GM20431 (cell line): ENCODE results near the gene CACTIN.
"Not testable (repeated sequence)": the region's sequence is repeated elsewhere in the genome, so short reads cannot be mapped to it uniquely, and the experiment has no call there.

Experiments
- in situ Hi-C: fragments of 300-500 bp; cut with MseI, MboI; formaldehyde crosslinking; loops from one replicate; pipeline ENCODE4 v1.15.0; 2020; ENCODE audit warnings: low sequenced_read_pairs; ENCODE audit not compliant: unreplicated experiment

CACTIN gene

DNA sequence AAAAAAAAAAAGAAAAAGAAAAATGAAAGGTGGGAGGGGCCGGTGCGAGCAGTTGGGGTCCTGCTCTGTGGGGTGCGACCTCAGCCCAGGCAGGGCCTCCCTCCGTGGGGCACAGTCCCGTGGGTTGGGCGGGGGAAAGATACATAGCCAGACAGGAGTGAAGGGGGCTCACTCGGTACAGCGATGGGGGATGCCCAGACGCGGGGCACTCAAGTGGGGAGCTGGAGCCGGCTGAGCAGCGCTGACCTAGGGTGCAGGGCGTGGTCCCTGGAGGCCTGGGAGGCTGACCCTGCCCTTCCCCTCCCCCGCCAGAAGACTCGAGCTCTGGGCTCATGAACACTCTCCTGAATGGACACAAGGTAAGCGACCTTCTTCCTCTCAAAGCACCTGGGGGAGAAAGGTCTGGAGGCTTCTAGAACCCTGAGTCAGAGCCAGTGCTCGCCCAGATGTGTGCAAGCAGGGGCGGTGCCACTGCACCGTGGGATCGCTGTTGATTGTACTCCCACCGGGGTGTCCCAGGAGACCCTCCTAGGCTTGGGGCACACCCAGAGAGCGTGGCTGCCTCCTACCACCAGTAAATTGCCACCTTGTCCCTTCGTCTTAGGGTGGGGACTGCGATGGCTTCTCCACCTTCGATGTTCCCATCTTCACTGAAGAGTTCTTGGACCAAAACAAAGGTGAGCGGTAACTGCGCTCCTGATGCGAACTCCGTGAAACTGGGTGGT lies 50.5 kb downstream of the CACTIN start:
- in situ Hi-C loops = no loop called here

DNA sequence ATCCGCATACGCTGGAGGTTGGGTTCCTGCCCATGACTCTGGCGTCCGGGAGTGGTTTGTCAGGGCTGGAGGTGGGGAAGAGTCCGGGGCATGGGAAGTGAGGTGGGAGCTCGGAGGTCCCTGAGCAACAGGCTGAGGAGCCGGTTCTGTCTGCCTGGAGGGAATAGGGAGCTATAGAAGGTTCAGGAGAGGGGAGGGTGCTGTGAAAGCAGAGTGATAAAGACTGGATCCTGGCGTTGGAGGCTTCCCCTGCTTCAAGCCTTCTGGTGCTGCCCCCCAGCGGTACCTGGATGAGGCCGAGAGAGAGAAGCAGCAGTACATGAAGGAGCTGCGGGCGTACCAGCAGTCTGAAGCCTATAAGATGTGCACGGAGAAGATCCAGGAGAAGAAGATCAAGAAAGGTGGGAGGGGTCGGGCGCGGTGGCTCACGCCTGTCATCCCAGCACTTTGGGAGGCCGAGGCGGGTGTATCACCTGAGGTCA lies 51.3 kb downstream of the CACTIN start:
- in situ Hi-C loops = no loop called here

DNA sequence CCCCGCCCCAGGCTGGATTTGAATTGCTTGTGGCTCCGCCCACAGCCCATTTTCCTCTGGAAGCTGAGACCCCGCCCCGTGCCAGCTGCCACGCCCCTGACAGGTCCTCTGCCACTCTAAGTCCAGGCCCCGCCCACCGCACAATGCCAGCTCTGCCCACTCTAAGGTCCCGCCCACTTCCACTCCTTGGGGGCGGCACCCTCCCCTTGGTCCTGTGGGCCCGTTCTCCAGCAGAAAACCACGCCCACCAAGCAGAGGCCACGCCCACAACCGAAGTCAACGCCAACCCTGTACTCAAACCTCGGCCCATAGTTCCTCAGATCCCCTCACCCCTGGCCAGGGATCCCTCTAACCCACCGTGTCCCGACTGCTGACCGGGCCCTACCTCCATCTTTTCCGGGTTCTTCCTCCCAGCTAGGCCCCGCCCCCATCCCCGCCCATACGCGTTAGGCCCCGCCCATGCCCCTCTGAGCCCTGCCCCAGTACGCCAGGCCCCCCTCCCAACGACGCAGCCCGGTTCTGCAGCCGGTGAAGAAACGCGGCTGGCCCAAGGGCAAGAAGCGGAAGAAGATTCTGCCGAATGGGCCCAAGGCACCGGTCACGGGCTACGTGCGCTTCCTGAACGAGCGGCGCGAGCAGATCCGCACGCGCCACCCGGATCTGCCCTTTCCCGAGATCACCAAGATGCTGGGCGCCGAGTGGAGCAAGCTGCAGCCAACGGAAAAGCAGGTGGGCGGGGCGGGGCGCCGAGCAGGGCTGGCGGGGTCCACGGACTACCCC lies 52.5 kb downstream of the CACTIN start:
- in situ Hi-C loops = no loop called here

DNA sequence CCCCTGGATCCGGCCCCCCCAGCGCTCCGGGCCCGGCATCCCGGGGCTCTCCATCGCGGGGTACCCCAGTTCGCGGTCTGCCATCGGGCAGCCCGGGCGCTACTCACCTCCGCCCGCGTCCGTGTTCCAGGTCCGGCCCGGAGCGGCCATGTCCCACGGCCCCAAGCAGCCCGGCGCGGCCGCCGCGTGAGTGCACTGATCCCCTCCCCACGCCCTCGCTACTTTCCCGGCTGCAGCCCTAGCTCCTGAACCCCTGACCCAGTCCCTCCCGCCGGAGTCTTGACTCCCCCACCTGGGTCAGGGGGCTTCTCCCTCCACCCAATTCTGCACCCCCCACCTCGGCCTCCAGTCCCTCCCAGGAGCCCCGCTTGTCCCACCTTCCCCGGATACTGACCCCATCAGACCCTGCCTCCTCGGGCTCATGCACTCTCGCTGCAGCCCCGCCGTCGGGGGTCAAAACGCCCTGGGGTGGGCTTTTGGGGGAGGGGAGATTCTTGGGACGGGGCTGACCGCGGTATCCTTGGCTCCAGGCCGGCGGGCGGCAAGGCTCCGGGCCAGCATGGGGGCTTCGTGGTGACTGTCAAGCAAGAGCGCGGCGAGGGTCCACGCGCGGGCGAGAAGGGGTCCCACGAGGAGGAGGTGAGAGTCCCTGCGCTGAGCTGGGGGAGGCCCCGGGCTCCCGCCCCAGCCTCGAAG lies 53.3 kb downstream of the CACTIN start:
- in situ Hi-C loops = no loop called here

DNA sequence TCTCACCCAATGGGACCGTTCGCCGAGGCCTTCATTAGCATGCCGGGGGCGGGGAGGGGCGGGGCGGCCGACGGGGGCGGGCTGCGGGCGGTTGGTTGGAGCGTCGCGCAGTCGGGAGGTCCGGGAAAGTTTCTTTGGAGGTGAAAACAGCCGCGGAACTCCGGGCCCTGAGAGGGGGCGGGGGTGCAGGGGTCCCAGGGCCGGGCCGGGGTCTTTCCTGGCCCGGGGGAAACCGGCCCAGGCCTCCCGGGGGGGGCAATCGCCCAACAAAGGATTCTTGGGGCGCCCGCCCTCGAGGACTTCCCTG lies 53.8 kb downstream of the CACTIN start, which contains the start of gene HMG20B:
Gene HMG20B, plus strand, starts transcription at position 90 of the 307 bp plus-strand sequence. CDS start 366 bp downstream, outside the sequence.
- in situ Hi-C loops = no loop called here

DNA sequence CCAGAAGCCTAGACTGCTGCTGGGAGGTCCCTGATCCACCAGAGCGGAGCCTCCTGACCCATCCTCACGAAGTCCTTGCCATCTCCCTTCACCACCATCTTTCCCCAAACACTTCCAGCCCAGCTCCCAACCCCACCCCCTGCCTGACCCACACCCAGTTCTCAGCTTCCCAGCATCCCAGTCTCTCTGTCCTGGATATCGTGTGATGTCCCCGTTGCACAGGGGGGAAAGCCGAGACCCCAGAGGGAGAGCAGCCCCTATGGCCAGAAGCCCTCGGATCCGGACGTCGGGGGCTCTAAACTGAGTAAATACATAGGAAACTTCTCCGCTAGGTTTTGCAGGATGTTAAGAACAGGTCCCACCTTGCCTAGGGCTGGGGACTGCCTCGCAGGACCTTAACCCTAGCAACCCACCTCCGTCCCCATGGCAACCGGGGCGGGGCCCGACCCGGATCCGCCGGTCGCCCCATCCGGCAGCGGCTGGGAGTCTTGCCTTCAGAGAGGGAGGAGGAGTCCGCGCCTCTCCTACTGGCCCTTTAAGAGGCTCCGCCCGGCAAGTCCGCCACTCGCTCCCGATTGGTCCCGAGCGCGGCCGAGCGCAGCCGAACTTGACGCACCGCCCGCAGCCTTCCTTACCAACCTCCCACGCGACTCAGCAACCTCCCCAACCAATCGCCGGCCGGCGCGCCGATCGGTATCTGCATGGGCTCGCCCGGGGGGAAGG lies 54.3 kb downstream of the CACTIN start:
- in situ Hi-C loops = no loop called here

DNA sequence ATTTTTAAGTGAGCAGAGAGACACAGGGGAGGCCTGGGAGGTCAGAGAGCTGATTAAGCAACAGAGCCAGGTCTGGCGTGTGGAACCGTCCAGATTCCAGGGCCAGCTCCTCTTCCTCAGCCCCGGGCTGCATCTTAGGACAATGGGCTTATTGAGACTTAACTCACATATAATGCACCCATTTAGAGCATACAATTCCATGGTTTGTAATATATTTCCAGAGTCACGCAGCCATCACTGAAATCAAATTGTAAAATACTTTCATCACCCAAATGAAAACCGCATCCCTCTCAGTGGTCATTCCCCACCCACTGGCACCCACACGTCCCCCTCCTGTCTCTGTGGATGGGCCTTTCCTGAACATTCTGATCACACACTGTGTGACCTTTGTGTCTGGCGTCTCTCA lies 56.0 kb downstream of the CACTIN start:
- in situ Hi-C loops = no loop called here

DNA sequence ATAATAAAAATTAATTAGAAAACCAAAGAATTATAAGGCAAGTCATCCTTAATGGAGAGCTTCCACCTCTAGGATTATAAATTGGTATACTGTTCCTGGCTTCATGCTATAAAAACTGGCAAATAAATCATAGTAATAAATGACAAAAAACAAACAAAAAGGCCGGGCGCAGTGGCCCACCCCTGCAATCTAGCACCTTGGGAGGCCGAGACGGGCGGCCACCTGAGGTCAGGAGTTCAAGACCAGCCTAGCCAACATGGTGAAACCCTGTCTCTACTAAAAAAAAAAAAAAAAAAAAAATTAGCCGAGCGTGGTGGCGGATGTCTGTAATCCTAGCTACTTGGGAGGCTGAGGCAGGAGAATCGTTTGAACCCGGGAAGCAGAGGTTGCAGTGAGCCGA lies 56.5 kb downstream of the CACTIN start:
- in situ Hi-C loops = not testable (repeated sequence)

DNA sequence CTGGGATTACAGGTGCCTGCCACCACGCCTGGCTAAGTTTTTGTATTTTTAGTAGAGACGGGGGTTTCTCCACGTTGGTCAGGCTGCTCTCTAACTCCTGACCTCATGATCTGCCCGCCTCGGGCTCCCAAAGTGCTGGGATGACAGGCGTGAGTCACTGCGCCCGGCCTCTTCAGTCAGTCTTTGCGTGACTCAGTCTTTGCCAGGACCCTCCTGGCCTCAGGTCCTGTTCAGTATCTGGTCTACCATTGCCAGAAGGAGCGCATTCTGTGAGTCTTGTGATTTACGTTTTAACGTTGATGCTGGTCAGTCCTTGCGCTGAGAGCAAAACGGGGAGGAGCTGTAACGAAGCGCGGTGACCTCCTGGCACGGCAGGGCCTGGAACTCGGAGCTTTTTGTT lies 61.5 kb downstream of the CACTIN start:
- in situ Hi-C loops = no loop called here

DNA sequence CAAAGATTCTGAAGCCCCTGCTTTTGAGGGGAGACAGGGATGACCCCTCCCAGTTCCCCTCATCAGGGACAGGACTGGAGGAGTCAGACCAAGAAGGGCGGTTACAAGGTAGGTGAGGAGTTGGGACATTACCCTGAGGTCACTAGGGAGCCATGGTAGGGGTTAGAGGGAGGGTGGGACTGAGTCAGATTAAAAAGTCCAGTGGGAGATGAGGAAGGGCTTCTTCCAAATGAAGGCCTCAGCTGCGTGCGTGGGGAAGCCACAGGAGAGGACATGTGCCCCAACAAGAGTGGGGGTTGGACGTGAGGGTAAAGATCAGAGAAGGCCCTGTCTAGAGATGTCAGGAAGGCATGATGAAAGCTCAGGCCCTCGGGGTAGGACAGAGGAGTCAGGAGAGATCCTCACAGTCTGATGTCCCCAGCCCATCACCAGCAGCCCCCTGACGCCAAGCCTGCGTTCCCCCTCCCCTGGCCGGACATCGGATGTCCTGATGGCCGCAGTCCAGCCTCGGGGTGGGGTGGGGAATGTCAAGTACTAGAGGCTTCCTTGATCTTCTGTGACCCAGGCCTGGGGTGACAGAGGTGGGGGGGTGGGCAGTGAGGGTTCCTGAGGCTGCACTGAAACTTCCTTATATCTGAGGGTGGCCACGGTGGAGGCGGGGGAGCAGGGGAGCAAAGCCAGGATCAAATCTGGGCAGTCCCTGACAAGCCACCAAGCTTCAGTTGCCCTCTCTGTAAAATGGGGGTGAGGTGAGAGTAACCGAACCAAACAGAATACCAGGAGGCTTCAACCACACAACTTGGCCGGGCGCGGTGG lies 62.7 kb downstream of the CACTIN start:
- in situ Hi-C loops = no loop called here
